Neural progenitor cell (in vitro differentiated cells): ENCODE measurements around the gene TMX1. TPM values are rescaled to one million over a fixed set of nuclear protein-coding genes. Genes with fewer than 3 reads are reported as not detected.

Experiments used
- DNase-seq: peaks from one replicate; pipeline ENCODE4 v3.0.0-alpha.2; 2016; ENCODE audit warnings: low spot score
- H2AFZ ChIP-seq: fragments of 200-600 bp; sonication (generic); replicated peaks from 2 replicates; pipeline ENCODE4 v1.6.1; 2016; ENCODE audit warnings: antibody characterized with exemption
- H3F3A ChIP-seq: fragments of 200-600 bp; sonication (generic); 2 replicates; pipeline ENCODE4 v1.6.1; 2016; ENCODE audit warnings: antibody characterized with exemption, low read depth
- H3K27ac ChIP-seq: fragments of 200-600 bp; sonication (generic); 2 replicates; pipeline ENCODE4 v1.5.1; 2016; ENCODE audit warnings: mild to moderate bottlenecking
- H3K27me3 ChIP-seq: fragments of 200-600 bp; sonication (generic); 2 replicates; pipeline ENCODE4 v1.6.1; 2016; ENCODE audit warnings: mild to moderate bottlenecking, moderate library complexity
- H3K36me3 ChIP-seq: fragments of 200-600 bp; sonication (generic); 2 replicates; pipeline ENCODE4 v1.5.1; 2016
- H3K4me1 ChIP-seq: fragments of 200-600 bp; sonication (generic); 2 replicates; pipeline ENCODE4 v1.6.1; 2016; ENCODE audit warnings: mixed run types
- H3K4me2 ChIP-seq: fragments of 200-600 bp; sonication (generic); 2 replicates; pipeline ENCODE4 v1.6.1; 2016
- H3K4me3 ChIP-seq: fragments of 200-600 bp; sonication (generic); 2 replicates; pipeline ENCODE4 v1.5.1; 2016
- H3K79me2 ChIP-seq: fragments of 200-600 bp; sonication (generic); 2 replicates; pipeline ENCODE4 v1.6.1; 2016; ENCODE audit warnings: low read depth
- H3K9ac ChIP-seq: fragments of 200-600 bp; sonication (generic); 2 replicates; pipeline ENCODE4 v1.6.1; 2016
- H3K9me3 ChIP-seq: fragments of 200-600 bp; sonication (generic); 2 replicates; pipeline ENCODE4 v1.5.1; 2016; ENCODE audit warnings: low read depth
- H4K20me1 ChIP-seq: fragments of 200-600 bp; sonication (generic); 2 replicates; pipeline ENCODE4 v1.6.1; 2016; ENCODE audit warnings: low read depth
- H3K27ac Mint-ChIP-seq: 3 replicates; pipeline ENCODE4 v1.8.0; 2021; ENCODE audit warnings: mixed read lengths
- H3K27me3 Mint-ChIP-seq: 2 replicates; pipeline ENCODE4 v1.8.0; 2022; ENCODE audit warnings: low read depth, mild to moderate bottlenecking, inconsistent platforms, moderate library complexity, mixed read lengths; ENCODE audit not compliant: insufficient read depth
- H3K36me3 Mint-ChIP-seq: 3 replicates; pipeline ENCODE4 v1.8.0; 2021; ENCODE audit warnings: mixed read lengths
- H3K4me1 Mint-ChIP-seq: 3 replicates; pipeline ENCODE4 v1.8.0; 2021; ENCODE audit warnings: mixed read lengths
- H3K4me3 Mint-ChIP-seq: 3 replicates; pipeline ENCODE4 v1.8.0; 2021; ENCODE audit warnings: mild to moderate bottlenecking, moderate library complexity, mixed read lengths
- H3K9me3 Mint-ChIP-seq: 3 replicates; pipeline ENCODE4 v1.8.0; 2020; ENCODE audit warnings: mixed read lengths
- CTCF ChIP-seq: fragments of 200-600 bp; sonication (generic); IDR thresholded peaks from 2 replicates; pipeline ENCODE4 v1.5.1; 2017; ENCODE audit warnings: antibody characterized with exemption, mild to moderate bottlenecking
- EZH2 ChIP-seq: fragments of 200-600 bp; sonication (generic); IDR thresholded peaks from 2 replicates; pipeline ENCODE4 v1.6.1; 2017; ENCODE audit warnings: antibody characterized with exemption, mild to moderate bottlenecking, moderate library complexity
- EZH2phosphoT487 ChIP-seq: fragments of 200-600 bp; sonication (generic); IDR thresholded peaks from 2 replicates; pipeline ENCODE4 v1.6.1; 2017; ENCODE audit warnings: antibody characterized with exemption
- small RNA-seq: library from RNA; depleted of rRNA; stranded (forward); fragments of <200 nt; gene quantifications from one replicate; pipeline ENCODE3, GENCODE V24; 2015
- total RNA-seq: library from RNA; depleted of rRNA; stranded (reverse); fragments of >200 nt; gene quantifications from 2 replicates; pipeline ENCODE4 v1.2.3, GENCODE V29; 2015; ENCODE audit warnings: low replicate concordance

Gene TMX1
- total RNA-seq, 1 donor from 2014 or later, result 96.4 TPM

DNA sequence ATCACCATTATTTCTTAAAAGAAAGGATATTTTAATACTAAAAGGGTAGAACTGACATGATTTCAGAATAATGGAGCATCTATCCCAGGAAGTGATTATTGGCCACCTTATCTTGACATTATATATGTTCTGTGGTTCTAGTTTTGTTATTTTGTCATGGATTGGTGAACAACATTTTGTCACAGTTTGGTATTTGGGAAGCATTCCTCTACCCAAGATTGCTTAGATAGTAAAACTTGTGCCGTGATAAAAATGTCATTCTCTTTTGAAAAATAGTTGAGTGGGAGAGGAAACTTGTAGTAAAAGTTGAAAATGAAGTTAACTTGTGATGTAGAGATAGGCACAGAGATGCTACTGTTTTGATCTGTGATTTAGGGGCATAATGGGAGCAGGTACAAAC is 65.7 kb downstream of the TMX1 start:
- H2AFZ ChIP-seq, result no peak overlapping the region
- no peaks in the 10 kb centered on the region for H3K79me2 ChIP-seq
- H3K4me2 ChIP-seq, result no peak overlapping the region
- H3K36me3 Mint-ChIP-seq, result no peaks in the 10 kb centered on the region
- no peaks in the 10 kb centered on the region for H3K4me1 ChIP-seq
- H3K27me3 Mint-ChIP-seq, result peaks cover 2% of the 10 kb centered on the region
- H3K27me3 ChIP-seq, result no peaks in the 10 kb centered on the region
- H3F3A ChIP-seq, result no peaks in the 10 kb centered on the region
- no peaks in the 10 kb centered on the region for H3K36me3 ChIP-seq
- DNase-seq, result no peak
- no peaks in the 10 kb centered on the region for H4K20me1 ChIP-seq
- H3K4me3 ChIP-seq, result no peak overlapping the region
- no peak for TF ChIP-seq EZH2
- no peak for TF ChIP-seq CTCF
- TF ChIP-seq EZH2phosphoT487, result no peak
- H3K9me3 Mint-ChIP-seq, result no peaks in the 10 kb centered on the region
- no peak overlapping the region for H3K27ac ChIP-seq
- H3K4me1 Mint-ChIP-seq, result peaks cover 31% of the 10 kb centered on the region
- no peaks in the 10 kb centered on the region for H3K9me3 ChIP-seq
- no peak overlapping the region for H3K9ac ChIP-seq
- no peak overlapping the region for H3K4me3 Mint-ChIP-seq
- no peak overlapping the region for H3K27ac Mint-ChIP-seq

Small RNA genes lying within 50 kb of the gene (small RNA-seq; reads per million reads assigned to genes)
- gene RF00019, result not detected
- not detected for gene RF00156

Other genes with a start within 250 kb of the TMX1 start
- 1.3 and 2.3 TPM in 2 replicates for gene TRIM9, start 145.1 kb upstream of the TMX1 start, total RNA-seq